GM12875 (cell line): ENCODE measurements around the gene DENND1C.

Source experiments
- H3K4me3 ChIP-seq: one replicate; pipeline ENCODE4 v1.5.1; 2011; ENCODE audit warnings: low read depth, low read length, control low read depth
- TF ChIP-seq, protein P1 (sequence below): IDR thresholded peaks from 2 replicates; pipeline ENCODE4 v1.5.1; 2011; ENCODE audit warnings: low read depth, mild to moderate bottlenecking, control low read depth, inconsistent platforms, low read length, moderate library complexity, borderline replicate concordance; ENCODE audit not compliant: insufficient read depth

The DENND1C gene

DNA sequence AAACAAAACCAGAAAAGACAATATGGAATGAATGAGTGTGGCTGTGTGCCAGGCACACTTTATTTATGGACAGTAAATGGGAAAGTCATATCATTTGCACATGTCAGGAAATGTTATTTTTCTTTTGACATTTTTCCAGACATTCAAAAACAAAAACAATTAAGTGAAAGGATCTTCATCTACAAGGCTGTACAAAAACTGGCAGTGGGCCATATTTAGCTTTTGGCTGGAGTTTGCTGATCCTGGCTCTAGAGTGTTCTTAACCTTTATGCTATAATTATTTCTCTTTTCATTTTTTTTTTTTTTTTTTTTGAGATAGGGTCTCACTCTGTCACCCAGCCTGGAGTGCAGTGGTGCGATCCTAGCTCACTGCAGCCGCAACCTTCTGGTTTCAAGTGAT is 42.7 kb upstream of the DENND1C start:
- TF ChIP-seq, protein P1, sequence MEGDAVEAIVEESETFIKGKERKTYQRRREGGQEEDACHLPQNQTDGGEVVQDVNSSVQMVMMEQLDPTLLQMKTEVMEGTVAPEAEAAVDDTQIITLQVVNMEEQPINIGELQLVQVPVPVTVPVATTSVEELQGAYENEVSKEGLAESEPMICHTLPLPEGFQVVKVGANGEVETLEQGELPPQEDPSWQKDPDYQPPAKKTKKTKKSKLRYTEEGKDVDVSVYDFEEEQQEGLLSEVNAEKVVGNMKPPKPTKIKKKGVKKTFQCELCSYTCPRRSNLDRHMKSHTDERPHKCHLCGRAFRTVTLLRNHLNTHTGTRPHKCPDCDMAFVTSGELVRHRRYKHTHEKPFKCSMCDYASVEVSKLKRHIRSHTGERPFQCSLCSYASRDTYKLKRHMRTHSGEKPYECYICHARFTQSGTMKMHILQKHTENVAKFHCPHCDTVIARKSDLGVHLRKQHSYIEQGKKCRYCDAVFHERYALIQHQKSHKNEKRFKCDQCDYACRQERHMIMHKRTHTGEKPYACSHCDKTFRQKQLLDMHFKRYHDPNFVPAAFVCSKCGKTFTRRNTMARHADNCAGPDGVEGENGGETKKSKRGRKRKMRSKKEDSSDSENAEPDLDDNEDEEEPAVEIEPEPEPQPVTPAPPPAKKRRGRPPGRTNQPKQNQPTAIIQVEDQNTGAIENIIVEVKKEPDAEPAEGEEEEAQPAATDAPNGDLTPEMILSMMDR: no peak
- H3K4me3 ChIP-seq: no peak overlapping the region

DNA sequence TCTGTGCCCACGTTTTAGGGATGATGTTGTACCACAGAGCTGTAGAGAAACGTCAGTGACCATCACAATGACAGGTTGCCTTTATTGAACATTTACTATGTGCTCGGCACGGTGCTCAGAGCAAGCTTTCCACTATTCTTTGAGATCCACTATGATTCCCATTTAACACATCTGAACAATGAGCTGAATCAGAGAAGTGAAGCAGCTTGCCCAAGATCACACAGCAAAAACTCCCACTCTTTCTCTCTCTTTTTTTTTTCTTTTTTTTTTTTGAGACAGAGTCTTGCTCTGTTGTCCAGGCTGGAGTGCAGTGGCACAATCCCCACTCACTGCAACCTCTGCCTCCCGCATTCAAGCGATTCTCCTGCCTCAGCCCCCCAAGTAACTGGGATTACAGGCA is 41.1 kb upstream of the DENND1C start:
- TF ChIP-seq, protein P1: no peak
- peak overlapping the region; percentile 46 for H3K4me3 ChIP-seq

DNA sequence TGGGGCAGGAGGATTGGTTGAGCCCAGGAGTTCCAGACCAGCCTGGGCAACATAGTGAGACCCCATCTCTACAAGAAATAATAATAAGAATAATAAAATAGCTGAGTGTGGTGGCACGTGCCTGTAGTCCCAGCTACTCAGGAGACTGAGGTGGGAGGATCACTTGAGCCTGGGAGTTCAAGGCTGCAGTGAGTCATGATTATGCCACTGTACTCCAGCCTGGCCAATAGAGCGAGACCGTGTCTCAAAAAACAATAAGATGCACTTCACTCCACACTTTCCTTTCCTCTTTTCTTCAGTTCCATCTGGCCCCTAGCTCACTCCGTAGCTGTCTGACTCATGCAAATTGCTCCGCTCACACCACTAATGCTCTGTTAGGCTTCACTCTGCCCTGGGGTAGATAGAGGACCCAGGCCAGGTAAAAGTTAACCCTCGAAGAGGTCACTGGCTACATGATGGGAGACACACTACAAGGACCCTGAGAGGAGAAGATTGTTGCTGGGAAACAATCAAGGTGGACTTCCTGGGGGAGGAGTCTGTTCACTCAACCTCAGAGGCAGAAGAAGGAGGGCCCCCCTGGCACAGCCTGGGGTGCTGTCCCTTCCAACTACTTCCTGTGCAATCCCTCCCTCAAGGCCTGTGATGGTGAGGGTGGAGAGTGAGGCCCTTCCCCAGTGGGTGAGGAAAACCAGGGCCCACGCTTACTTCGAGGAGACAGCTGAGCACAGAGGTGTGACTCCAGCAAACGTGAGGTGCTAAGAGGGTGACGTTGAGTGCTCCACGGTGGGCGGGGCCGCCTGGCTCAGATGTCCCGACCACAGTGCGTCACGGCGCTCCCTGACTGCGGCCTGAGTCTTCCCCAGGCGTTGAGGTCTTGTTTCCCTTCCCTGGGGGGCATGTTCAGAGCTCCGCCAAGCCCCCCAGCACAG is 40.4 kb upstream of the DENND1C start:
- TF ChIP-seq, protein P1: no peak
- peak overlapping the region; percentile 46 for H3K4me3 ChIP-seq

DNA sequence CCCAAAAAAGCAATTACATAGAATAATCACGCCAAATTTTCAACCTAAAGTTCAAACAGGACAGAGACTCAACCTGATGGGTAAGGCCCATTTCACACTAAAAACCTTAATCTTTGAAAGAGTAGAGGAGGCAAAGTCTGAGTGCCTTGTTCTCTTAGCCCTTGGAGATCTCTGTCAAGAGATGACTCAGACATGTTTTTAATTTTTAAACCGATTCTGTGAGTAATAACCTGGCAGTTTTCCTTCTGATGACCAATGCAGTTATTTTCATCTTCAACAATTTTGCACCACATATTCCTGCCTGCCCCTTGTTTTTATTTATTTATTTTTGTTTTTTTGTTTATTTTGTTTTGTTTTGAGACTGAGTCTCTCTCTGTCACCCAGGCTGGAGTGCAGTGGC is 37.7 kb upstream of the DENND1C start:
- TF ChIP-seq, protein P1: no peak
- no peak overlapping the region for H3K4me3 ChIP-seq

DNA sequence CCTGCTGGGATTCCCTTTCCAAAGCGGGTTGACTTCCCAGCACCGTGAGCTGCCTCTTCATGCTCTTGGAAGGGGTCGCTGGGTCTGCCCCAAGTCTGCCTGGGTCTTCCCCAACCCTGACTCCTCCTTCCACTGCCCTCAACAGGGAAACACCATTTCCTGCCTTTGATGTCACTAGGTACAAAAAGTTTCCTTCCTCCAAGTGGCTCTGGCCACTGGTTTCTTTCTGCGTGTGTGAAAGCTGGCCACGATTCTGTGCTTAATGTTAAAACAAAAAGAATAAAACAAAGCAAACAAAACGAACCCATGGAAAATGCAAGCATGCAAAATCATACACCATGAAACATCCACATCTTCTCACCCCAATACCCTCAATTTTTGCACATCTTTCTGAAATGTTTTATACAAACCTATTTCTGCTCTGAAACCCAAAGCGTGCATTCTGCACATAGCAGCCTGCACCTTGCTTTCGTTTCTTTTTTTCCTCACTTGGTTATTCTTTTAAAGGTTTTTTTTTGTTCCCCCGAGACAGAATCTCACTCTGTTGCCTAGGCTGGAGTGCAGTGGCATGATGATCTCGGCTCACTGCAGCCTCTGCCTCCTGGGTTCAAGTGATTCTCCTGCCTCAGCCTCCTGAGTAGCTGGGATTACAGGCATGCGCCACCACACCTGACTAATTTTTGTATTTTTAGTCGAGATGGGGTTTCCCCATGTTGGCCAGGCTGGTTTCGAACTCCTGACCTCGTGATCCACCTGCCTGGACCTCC is 36.7 kb upstream of the DENND1C start:
- H3K4me3 ChIP-seq: peak overlapping the region; percentile 43
- TF ChIP-seq, protein P1: no peak

DNA sequence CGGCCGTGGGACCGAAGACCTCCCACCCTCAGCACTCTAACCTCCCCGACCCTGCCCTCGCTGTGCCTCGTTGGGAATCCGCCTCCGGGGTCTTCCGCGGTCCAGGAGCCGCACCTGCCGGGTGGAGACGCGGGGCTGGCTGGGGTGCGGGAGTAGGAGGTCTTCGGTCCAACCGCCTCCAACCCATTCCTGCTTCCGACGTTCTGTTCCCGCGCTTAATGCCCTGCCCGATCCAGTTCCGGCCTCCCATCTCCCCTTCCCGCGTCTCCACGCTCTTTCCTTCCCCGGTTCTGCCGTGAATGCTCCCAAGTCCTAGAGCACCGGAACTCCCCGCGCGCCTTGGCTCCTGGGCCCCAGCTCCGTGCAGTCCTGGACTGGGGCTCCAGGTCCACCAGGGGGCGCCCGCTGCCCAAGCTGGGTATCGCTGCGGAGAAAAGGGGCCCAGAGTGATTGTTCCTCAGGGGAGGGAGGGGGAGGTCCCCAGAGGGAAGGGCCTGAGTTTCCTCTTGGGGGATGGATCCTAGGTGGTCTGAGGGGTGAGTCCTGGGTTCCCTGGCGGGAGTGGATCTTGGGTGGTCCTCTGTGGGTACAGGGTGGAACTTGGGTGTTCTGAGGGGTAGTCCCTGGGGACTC is 35.2 kb upstream of the DENND1C start:
- TF ChIP-seq, protein P1: peak; percentile 94
- peak overlapping the region; percentile 84 for H3K4me3 ChIP-seq
